ENCODE results near the gene GNG4.
"Not testable (repeated sequence)": the region's sequence is repeated elsewhere in the genome, so short reads cannot be mapped to it uniquely, and the experiment has no call there.

GNG4 gene

GRCh38 chr1:235648954-235649367 lies 623 bp downstream of the GNG4 start:
- no peak for DNase-seq

DNA sequence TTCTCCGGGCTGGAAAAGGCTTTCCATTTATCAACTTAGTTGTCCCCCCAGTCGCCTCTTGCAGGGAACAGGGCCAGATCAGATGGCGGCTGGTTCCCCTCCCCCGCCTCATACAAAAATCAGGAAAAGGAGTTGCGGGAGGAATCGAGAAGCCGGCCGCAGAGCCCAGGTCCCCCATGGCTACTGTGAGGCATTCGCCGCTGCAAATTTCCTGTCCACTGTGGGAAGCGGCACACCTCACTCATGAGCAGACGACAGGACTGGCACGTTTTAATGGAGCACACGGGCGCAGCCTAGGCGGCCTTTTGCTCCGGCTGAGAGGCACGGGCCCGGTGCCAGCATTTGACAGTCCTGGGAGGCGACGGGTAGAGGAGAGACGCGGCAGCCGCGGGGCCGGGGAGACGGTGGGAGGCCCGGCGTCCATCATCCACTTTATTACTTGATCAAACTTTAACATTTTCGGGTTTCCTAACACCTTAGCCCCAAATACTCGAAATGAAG lies 1.1 kb downstream of the GNG4 start:
- DNase-seq, result no peak

- DNase-seq, result not testable (repeated sequence)
Measured at GRCh38 chr1:235647537-235647936, 2.0 kb downstream of the GNG4 start.

- no peak for DNase-seq
Measured at GRCh38 chr1:235646463-235646862, 3.1 kb downstream of the GNG4 start.

GRCh38 chr1:235644693-235645305 lies 4.8 kb downstream of the GNG4 start:
- DNase-seq, result no peak

- no peak for DNase-seq
Measured at GRCh38 chr1:235643837-235644692, 5.5 kb downstream of the GNG4 start.

- DNase-seq, result no peak
Measured at GRCh38 chr1:235642943-235643371, 6.6 kb downstream of the GNG4 start.

DNA sequence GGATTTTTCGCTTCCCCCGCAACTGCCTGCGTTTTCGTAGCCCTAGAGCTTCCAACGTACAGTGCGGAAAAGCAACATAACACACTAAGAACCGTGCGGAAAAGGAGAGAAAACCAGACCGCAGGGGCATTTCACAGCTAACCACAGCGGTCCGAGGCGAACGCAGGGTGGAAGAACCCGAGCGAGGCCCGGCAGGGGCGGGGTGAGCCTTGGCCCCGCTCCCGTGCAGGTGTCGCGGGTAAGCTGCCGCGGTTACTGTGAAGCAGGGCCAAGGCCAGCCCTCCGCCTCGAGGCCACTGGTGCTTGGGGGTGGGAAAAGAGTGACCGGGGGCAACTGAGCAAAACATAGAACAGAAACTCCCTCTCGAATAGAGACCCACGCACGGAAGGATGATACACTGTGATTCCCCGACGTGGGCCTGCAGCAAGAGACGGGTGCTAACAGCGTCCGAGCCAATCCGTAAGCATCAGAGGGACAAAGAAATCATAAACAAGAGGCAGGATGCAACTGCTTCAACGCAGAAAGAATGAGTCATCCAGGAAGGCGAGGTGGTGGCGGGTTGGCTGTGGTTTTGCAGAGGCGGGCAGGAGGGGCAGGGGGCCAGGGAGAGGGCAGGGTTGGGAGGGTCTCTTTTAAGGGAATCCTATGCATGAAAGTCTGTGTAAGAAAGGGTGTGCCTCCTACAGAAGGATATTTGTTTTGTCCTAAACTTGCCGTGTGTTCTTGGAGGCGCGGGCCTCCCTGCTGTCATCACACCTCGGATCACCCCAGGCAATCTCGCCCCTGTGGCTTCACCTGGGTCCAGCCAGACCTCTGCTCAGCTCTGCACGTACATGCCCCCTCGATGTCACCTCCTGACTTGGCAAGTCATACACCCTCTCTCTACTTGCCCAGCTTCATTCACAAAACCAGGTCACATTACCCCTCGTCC lies 7.3 kb downstream of the GNG4 start:
- no peak for DNase-seq

GRCh38 chr1:235640580-235640979 lies 9.0 kb downstream of the GNG4 start:
- DNase-seq, result no peak

- no peak for DNase-seq
Measured at GRCh38 chr1:235639226-235640205, 10.1 kb downstream of the GNG4 start.

- DNase-seq, result not testable (repeated sequence)
Measured at GRCh38 chr1:235638612-235639011, 11.0 kb downstream of the GNG4 start.

GRCh38 chr1:235637756-235638534 lies 11.6 kb downstream of the GNG4 start:
- no peak for DNase-seq

- DNase-seq, result no peak
Measured at GRCh38 chr1:235635938-235636662, 13.5 kb downstream of the GNG4 start.

- DNase-seq, result no peak
Measured at GRCh38 chr1:235632506-235633401, 16.8 kb downstream of the GNG4 start.

DNA sequence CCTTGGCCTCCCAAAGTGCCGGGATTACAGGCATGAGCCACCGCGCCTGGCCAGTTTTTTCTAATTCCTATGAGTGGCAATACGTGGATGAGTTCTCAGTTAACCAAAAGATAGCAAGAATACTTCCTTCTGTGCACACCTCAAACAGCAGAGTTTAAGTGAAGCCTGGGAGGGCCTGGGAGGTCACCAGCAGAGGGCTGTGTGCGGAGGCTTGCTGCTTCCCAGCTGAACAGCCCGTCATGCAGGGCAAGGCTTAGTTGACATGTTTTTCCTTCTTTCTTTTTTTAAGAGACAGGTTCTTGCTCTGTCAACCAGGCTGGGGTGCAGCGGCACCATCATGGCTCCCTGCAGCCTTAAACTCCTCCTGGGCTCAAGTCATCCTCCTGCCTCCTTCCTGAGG lies 17.8 kb downstream of the GNG4 start:
- DNase-seq, result no peak

DNA sequence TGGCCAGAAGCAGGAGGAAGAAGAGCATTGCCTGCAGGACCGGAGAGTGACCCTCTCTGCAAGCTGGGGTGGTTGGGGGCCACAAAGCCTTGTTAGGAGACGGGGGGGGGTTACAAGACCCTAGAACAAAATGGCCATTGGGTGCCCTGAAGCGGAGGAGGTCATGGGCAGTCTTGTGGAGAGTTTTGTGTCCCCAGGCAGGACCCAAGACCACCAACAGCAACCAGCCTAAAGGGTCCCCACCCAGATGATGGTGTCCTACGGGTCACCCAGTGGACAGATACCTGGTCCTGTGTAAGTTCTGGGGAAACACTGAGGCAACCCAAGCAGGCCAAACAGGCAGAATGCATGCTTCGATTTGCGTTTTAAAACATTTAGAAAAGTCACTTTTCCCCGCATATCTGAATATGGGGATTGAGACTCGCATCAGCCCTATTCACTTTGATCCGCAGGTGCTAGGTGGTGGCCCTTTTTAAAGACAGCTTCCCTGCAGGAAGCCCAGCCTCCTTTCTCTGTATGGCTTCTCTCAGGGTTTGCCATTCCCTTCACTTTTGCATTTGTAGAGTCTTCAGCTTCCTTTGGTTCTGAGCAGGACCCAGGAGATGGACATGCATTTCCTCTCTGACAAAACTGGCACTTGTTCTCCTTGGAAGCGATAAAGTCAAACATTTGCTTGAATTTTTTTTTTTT lies 21.1 kb downstream of the GNG4 start:
- no peak for DNase-seq

DNA sequence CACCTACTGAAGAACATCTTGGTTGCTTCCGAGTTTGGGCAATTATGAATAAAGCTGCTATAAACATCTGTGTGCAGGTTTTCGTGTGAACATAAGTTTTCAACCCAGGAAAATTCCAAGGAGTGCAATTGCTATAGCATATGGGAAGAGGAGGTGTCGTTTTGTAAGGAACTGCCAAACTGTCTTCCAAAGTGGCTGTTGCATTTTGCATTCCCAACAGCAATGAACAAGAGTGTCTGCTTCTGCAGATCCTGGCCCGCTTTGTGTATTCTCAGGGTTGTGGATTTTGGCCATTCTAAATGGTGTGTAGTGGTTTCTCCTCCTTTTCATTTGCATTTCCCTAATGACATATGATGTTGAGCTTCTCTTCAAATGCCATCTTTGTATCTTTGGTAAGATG lies 23.8 kb downstream of the GNG4 start:
- DNase-seq, result no peak

DNA sequence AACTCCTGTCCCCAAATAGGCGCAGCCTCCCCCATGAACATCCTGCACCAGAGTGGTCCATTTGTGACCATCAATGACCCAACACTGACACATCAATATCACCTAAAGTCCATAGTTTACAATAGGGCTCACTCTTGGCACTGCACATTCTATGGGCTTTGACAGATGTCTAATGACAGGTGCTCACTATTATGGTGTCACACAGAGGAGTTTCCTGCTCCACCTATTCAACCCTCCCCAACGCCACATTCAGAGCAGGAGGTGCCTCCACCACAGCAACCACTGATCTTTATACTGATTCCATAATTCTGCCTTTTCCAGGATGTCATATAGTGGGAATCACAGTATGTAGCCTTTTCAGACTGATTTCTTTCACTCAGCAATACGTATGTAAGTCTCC lies 24.2 kb downstream of the GNG4 start:
- no peak for DNase-seq
